Measurements from ENCODE around the gene NKX2-2. TPM values are rescaled to one million over a fixed set of nuclear protein-coding genes. Genes with fewer than 3 reads are reported as not detected.
A peak's percentile ranks its signal among the peaks of the same experiment; 100 is the strongest.

Gene NKX2-2
- total and polyA plus RNA-seq, 8 donors = 2.0 to 28.7 (median 3.7) TPM

- no peak for ATAC-seq
- H3K9me3 ChIP-seq = no peaks in the 10 kb centered on the region
- DNase-seq = no peak
- intact Hi-C loops (cut with DNase I) = no loop called here
- no peak for FAIRE-seq
- H3K4me3 ChIP-seq = no peak overlapping the region
- WGBS, 2 donors = 24 to 26% methylated on average over 20 of the region's 20 CpGs
- H3K4me1 ChIP-seq = no peaks in the 10 kb centered on the region
- TF ChIP-seq CTCF (IDR thresholded peaks at IDR 0.05) = no peak
- peaks cover 0 to 35% (median 6%) of the 10 kb centered on the region in 4 donors for H3K27me3 ChIP-seq
- no peak overlapping the region for H3K27ac ChIP-seq
- H3K36me3 ChIP-seq = no peaks in the 10 kb centered on the region
Observed at GRCh38 chr20:21516180-21516567, 2.3 kb upstream of the NKX2-2 start.

GRCh38 chr20:21515300-21516179 lies 1.7 kb upstream of the NKX2-2 start:
- 4 to 6% methylated on average over 58 to 61 of the region's 61 CpGs for WGBS, 2 donors
- FAIRE-seq = no peak
- Histone ChIP-seq H3K36me3 (no peaks in the 10 kb centered on the region), H3K9me3 (no peaks in the 10 kb centered on the region), H3K4me1 (no peaks in the 10 kb centered on the region), H3K27me3 (peaks cover 0 to 38% (median 6%) of the 10 kb centered on the region in 4 donors), H3K27ac (no peak overlapping the region), H3K4me3 (no peak overlapping the region)
- peak in 1 of 6 donors; percentile 55 for DNase-seq
- TF ChIP-seq CTCF (IDR thresholded peaks at IDR 0.05) = no peak
- intact Hi-C loops (cut with DNase I) = no loop called here
- ATAC-seq = no peak

GRCh38 chr20:21514553-21515251 lies 838 bp upstream of the NKX2-2 start:
- DNase-seq (peak in 1 of 6 donors; percentile 46), ATAC-seq (peak in 3 of 4 donors; percentile 14 to 38 (median 30)), FAIRE-seq (no peak)
- peak overlapping the region in 1 of 4 donors; percentile 22 for H3K4me3 ChIP-seq
- no peaks in the 10 kb centered on the region for H3K36me3 ChIP-seq
- intact Hi-C loops (cut with DNase I) = no loop called here
- no peaks in the 10 kb centered on the region for H3K4me1 ChIP-seq
- WGBS, 2 donors = 3% methylated on average over 33 to 39 of the region's 39 CpGs
- peaks cover 0 to 40% (median 6%) of the 10 kb centered on the region in 4 donors for H3K27me3 ChIP-seq
- TF ChIP-seq CTCF (IDR thresholded peaks at IDR 0.05) = no peak
- no peaks in the 10 kb centered on the region for H3K9me3 ChIP-seq
- H3K27ac ChIP-seq = no peak overlapping the region

- no peak for FAIRE-seq
- DNase-seq = peak in 1 of 6 donors; percentile 49
- H3K36me3 ChIP-seq = no peaks in the 10 kb centered on the region
- H3K27me3 ChIP-seq = peaks cover 0 to 52% (median 6%) of the 10 kb centered on the region in 4 donors
- no peaks in the 10 kb centered on the region for H3K9me3 ChIP-seq
- peak overlapping the region in 1 of 4 donors; percentile 25 for H3K4me3 ChIP-seq
- ATAC-seq = no peak
- no peak overlapping the region for H3K27ac ChIP-seq
- WGBS, 2 donors = 15 to 17% methylated on average over 30 of the region's 30 CpGs
- TF ChIP-seq CTCF (IDR thresholded peaks at IDR 0.05) = no peak
- intact Hi-C loops (cut with DNase I) = no loop called here
- no peaks in the 10 kb centered on the region for H3K4me1 ChIP-seq
Observed at GRCh38 chr20:21513181-21513663, 642 bp downstream of the NKX2-2 start.
